Gastrocnemius medialis (tissue), 4 donors: ENCODE data around the gene C20orf96.

Source experiments
- CTCF ChIP-seq, 5 experiments: fragments of 450-650 bp in 3 of 5; fragments of 200-600 bp in 2 of 5; sonication (generic) in 2 of 5; IDR thresholded peaks in 4 of 5; conservative IDR thresholded peaks in 1 of 5; 1 replicate in 4 of 5; 2 replicates in 1 of 5; pipeline ENCODE4 v1.5.1; 2016 to 2019; ENCODE audit warnings: antibody characterized with exemption in 5 of 5, mild to moderate bottlenecking in 3 of 5, moderate library complexity in 3 of 5
- POLR2A ChIP-seq, 2 donors: fragments of 450-650 bp; IDR thresholded peaks; one replicate each; pipeline ENCODE4 v1.6.1; 2017; ENCODE audit warnings: antibody characterized with exemption in 2 of 2, mild to moderate bottlenecking in 2 of 2, moderate library complexity in 2 of 2

GRCh38 chr20:325889-326644 lies 35.5 kb upstream of the C20orf96 start:
- TF ChIP-seq CTCF (IDR thresholded peaks at IDR 0.05 in 4 of 5, conservative IDR thresholded peaks at IDR 0.05 in 1 of 5), result no peak
- TF ChIP-seq POLR2A (IDR thresholded peaks at IDR 0.05), result no peak
